ENCODE data around the gene MRGPRX2.

MRGPRX2 gene

GRCh38 chr11:19060629-19061028, at the start of gene MRGPRX2:
Gene MRGPRX2, minus strand, starts transcription at chr11:19060717. Its CDS starts 4,315 bp downstream, at chr11:19056402.
- DNase-seq: no peak

DNA sequence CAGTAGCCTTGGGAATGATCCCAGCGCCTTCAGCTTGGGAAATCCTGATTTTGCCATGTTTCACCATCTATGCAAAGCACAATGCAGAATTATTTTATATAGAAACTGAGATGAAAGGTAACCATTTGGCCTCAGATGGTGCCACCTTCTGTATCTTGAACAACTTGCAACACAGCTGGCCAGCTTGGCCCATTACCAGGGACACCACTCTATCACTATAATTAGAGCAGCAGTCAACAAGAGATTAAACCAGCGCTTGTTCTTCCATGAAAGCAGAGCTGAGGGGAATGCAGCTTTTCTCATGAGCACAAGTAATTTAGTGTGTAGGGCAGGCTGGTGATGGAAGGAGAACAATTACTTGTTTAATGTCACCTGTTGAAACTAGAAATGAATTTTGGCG, 49.8 kb upstream of the MRGPRX2 start:
- DNase-seq: no peak

DNA sequence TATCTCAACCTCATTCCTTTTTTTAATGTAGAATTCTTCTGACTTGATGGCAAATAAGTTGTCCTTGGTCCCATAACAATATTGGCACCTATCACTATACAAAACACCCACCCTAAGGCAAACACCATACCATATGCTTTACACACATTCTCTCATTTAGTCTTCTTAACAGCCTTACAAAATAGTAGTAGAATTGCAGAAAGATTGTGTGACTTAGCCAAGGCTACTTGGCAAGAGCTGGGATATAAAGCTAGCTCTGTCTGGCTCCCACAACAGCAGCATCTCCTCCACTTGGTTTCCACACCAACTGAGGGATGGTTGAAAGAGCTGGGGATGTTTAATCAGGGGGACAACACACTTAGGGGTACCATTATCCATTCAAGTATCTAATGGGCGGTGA, 46.6 kb upstream of the MRGPRX2 start:
- no peak for DNase-seq

GRCh38 chr11:19105011-19105410, 44.5 kb upstream of the MRGPRX2 start:
- no peak for DNase-seq

GRCh38 chr11:19102521-19102900, 42.0 kb upstream of the MRGPRX2 start:
- no peak for DNase-seq

DNA sequence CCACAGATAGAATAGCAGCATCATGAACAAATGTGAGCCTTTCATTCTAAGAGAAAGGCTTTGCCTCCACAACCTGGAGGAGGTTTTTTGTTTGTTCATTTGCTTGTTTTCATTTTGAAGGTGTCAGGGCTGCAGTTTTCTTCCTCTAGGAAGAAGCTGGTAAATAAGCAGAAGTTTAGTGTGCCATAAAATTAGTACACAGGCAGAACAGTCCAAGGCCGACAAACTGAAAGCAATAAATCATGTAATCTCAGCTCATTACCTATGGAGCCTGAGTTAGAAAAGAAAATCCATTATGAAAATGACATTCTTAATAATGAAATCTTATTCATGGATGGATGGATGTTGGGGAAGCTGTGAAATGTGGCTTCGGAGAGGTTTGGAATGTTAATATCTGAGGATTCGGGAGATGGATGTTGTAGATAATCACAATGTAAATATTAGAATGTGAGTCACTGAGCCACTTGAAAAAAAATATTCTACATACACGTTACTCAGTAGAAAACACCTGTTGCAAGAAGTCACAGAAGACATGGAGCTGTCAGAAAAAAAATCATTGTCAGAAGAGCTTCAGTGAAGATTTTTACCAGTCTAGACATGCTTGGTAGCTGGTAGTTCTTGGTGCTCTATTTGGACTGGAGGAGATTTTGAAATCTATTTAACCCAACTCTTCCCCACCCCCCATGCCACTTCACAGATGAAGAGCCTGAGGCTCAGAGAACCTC, 41.4 kb upstream of the MRGPRX2 start:
- DNase-seq: no peak

DNA sequence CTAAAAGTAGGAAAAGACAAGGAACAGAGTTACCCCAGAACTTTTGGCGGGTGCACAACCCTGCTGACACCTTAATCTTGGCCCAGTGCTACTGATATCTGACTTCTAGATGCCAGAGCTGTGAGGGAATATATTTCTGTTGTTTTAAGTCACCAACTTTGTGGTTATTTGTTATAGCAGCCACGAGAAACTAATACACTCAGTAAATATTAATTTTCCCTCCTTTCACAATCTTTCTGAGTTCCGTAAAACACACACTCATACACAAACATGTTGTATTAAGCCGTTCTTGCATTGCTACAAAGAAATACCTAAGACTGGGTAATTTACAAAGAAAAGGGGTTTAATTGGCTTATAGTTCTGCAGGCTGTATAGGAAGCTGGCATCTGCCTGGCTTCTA, 40.4 kb upstream of the MRGPRX2 start:
- DNase-seq: no peak

- DNase-seq: no peak
Measured at GRCh38 chr11:19099093-19099492, 38.6 kb upstream of the MRGPRX2 start.

DNA sequence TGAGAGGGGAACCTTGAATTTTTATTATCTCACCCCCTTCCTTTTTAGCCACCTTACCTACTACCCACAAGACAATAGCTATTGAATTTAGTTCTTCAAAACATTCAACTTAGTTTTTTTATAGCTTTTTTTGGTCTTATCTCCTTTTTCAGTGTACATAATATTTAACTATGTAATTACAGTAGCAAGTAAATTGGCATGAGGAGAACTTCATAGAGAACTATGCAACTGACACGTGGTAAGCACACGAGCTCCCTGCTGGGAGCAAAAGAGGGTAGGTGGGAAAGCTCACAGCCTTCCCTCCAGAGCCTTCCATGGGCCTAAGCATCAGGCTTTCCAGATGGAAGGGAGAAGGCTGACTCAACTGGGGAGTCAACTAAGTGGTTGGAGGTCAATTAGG, 34.3 kb upstream of the MRGPRX2 start:
- peak; percentile 24 for DNase-seq

DNA sequence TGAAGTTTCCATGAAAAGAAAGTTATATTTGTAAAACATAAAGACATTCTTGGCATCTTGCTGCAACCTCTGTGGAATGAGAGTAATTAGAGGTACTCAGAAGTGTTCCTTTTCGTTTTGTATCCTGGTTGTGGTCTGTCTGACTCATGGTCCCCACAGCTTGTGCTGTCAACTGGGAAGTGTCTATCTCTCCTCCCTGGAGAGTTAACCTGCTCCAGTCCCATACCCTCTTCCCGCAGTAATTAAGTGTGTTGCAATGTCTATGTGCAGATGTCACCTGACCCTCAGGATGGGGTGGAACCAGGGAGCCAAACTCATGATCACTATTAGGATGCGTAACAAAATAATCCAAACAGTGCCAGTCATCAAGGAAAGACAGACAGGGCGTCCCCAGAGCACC, 33.5 kb upstream of the MRGPRX2 start:
- peak; percentile 34 for DNase-seq

GRCh38 chr11:19092850-19093249, 32.3 kb upstream of the MRGPRX2 start:
- no peak for DNase-seq

DNA sequence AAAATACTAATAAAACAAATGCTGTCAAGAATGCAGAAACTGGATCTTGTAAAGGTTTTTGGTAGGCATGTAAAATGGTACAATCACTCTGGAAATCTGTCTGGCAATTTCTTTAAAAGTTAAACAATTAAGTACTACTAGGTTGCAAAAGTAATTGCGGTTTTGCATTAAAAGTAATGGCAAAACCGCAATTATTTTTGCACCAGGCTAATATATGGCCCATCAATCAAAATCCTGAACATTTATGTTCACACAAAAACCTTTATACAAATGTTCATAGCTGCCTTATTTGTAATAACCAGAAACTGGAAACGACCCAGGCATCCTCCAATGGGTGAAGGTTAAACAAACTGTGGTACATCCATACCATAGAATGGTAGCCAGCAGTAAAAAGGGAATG, 31.8 kb upstream of the MRGPRX2 start:
- DNase-seq: no peak

DNA sequence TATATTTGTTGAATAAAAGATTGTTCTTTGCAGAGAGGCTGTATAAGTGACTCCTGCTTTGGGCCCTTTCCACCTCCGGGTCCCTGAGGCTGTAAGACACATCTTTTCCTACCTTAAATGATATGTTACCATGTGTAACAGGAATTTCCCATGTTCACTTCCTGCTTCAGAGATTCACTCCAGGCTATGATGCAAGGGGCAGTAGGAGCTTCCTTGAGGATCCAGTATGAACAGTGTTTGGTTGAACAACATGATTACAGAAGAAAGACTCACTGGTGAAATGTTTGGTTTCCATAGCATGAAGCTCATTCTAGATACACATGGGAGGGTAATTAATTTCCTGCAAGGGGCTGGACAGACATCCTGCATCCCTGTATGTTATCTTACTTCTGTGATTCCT, 30.8 kb upstream of the MRGPRX2 start:
- no peak for DNase-seq

GRCh38 chr11:19089421-19089820, 28.9 kb upstream of the MRGPRX2 start:
- DNase-seq: no peak

- DNase-seq: no peak
Measured at GRCh38 chr11:19088791-19089190, 28.3 kb upstream of the MRGPRX2 start.

- peak; percentile 93 for DNase-seq
Measured at GRCh38 chr11:19087658-19088057, 27.1 kb upstream of the MRGPRX2 start.

DNA sequence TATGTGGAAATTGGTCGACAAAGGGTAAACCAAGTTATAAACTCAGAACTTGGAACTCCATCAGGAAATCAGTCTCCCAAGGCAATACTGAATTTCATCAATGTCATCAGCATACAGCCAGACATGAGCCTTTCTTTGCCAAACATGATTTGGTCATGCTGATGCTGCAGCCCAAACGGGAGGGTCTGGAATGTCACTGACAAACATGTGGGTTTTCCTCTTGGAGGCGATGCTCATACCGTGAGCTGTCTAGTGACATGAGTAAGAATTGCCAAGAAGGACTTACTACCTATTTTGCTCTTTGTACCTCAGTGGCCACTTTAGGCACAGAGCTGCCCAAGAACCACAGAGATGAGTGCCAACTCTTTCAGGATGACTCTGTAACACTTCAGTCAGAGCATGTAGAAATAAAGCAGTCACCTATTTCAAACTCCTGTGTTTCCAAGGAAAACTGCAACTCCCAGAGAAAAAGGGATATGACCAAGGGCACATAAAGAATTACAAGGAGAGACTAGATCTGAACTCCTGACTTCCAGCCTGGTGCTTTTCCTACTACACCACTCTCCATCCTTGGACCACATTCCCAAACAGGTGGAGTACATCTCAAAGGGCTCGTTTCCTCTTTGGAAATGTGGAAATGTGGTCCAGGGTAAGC, 24.3 kb upstream of the MRGPRX2 start:
- no peak for DNase-seq

- DNase-seq: no peak
Measured at GRCh38 chr11:19083166-19083565, 22.6 kb upstream of the MRGPRX2 start.

DNA sequence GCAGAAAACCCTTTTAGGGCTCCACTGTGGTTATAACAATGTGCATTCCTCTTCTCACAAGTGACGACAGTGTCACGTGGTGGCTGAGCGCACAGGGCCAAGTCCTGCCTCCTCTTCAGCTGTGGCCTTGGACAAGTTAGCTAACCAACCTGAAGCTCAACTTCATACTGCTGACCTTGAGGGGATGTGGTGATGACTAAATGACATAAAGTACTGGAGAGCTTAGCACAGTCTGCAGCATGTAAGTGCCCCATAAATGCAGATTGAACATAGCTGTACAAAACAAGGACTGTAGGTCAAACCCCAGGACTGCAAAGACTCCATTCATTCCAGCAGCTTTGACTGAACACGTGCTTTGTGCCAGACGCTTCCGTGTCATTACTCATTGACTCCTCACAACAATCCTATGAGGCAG, 20.1 kb upstream of the MRGPRX2 start:
- DNase-seq: peak; percentile 78

DNA sequence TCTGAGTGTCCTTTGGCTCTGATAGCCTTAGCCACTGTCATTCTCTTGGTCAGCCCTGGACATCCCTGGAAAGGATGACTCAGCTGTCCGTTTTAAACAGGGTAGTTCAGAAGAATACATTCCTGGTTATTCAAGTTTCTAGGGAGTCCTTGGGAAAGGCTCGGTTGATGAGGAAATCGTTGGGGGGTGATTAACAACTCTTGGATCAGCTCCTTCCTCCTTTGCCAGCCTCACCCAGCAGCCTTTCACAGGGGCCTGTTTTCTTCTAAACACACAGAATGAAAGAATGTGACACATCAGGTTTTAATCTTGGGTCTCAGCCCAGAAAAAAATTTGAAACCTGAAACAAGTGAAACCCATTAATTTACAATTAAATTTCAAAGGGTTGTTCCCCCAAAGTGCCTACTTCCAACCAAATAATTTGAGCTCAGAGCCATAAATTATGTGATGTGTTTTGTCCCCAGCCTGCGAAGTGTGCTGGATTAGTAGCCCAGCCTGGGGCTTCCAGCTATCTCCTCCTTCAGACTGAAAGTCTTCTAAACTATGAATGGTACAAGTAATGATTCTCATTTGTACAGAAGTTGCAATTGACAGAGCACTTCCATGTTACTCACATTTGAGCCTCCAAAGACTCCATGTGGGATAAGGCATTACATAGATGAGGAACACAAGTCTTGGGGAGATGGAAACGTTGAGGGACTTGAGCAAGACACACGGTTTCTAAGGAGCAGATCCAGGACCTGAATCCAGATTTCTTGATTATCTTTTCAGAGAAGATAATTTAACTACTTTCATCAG, 19.3 kb upstream of the MRGPRX2 start:
- peak; percentile 94 for DNase-seq

GRCh38 chr11:19077965-19078364, 17.4 kb upstream of the MRGPRX2 start:
- no peak for DNase-seq

- peak; percentile 24 for DNase-seq
Measured at GRCh38 chr11:19076744-19077589, 16.4 kb upstream of the MRGPRX2 start.

- no peak for DNase-seq
Measured at GRCh38 chr11:19075636-19076035, 15.1 kb upstream of the MRGPRX2 start.

All from HCEC 1CT (cell line).